Endothelial cell of umbilical vein (primary cell): Measurements from ENCODE around the gene USP40.

Experiments used
- CTCF ChIP-seq, 2 donors: IDR thresholded peaks; 1 replicate in 1 of 2; 2 replicates in 1 of 2; pipeline ENCODE4 v1.5.1; 2011; ENCODE audit warnings: low read length in 2 of 2, mild to moderate bottlenecking in 2 of 2, moderate library complexity in 2 of 2, control low read depth in 1 of 2, inconsistent platforms in 1 of 2, low read depth in 1 of 2; ENCODE audit not compliant: insufficient read depth in 1 of 2; ENCODE audit errors: extremely low read depth in 1 of 2
- EZH2 ChIP-seq: IDR thresholded peaks from 2 replicates; pipeline ENCODE4 v1.6.1; 2012; ENCODE audit warnings: borderline replicate concordance, low read depth, mild to moderate bottlenecking, moderate library complexity, low read length, inconsistent platforms; ENCODE audit not compliant: severe bottlenecking
- FOS ChIP-seq: IDR thresholded peaks from 2 replicates; pipeline ENCODE4 v1.6.1; 2011; ENCODE audit warnings: mild to moderate bottlenecking, low read length, moderate library complexity, borderline replicate concordance; ENCODE audit not compliant: insufficient read depth
- GATA2 ChIP-seq: IDR thresholded peaks from 2 replicates; pipeline ENCODE4 v1.7.0; 2011; ENCODE audit warnings: low read depth, mild to moderate bottlenecking, moderate library complexity, mixed read lengths, low read length; ENCODE audit not compliant: insufficient read length, insufficient read depth
- JUN ChIP-seq: IDR thresholded peaks from 2 replicates; pipeline ENCODE4 v1.6.1; 2011; ENCODE audit warnings: borderline replicate concordance, low read depth; ENCODE audit not compliant: insufficient read length, insufficient read depth
- MAX ChIP-seq: IDR thresholded peaks from 2 replicates; pipeline ENCODE4 v1.6.1; 2011; ENCODE audit not compliant: insufficient read depth, insufficient read length
- MYC ChIP-seq: IDR thresholded peaks from one replicate; pipeline ENCODE4 v1.6.1; 2011; ENCODE audit warnings: mild to moderate bottlenecking, low read depth, low read length
- POLR2A ChIP-seq: IDR thresholded peaks from 2 replicates; pipeline ENCODE4 v1.6.1; 2012; ENCODE audit warnings: low read depth, mild to moderate bottlenecking, control low read depth, low read length
- POLR2AphosphoS5 ChIP-seq: IDR thresholded peaks from 2 replicates; pipeline ENCODE4 v1.6.1; 2012; ENCODE audit warnings: low read depth, mild to moderate bottlenecking, control low read depth, low read length, moderate library complexity; ENCODE audit not compliant: insufficient read depth

GRCh38 chr2:233544200-233544610 is 22.4 kb downstream of the USP40 start:
- TF ChIP-seq MAX (no peak), POLR2A (no peak), CTCF (IDR thresholded peaks at IDR 0.05; ENCODE audit: extremely low read depth in 1 of 2, insufficient read depth in 1 of 2, low read depth in 1 of 2, low read length in 2 of 2) (no peak), EZH2 (no peak), MYC (no peak), POLR2AphosphoS5 (no peak), FOS (no peak), JUN (no peak), GATA2 (no peak)
